Measurements from ENCODE around the gene SH3D19. TPM values are rescaled to one million over a fixed set of nuclear protein-coding genes. Genes with fewer than 3 reads are reported as not detected.
A peak's percentile ranks its signal among the peaks of the same experiment; 100 is the strongest.

The SH3D19 gene
- total RNA-seq, 4 donors from 2014 or later: 54.4 to 148 (median 79.1) TPM

GRCh38 chr4:151314010-151314355, 11.4 kb downstream of the SH3D19 start:
- peaks cover 27% of the 10 kb centered on the region for H3K4me1 ChIP-seq
- H3K27ac ChIP-seq: peak overlapping the region; percentile 7
- no peak overlapping the region for H3K4me3 ChIP-seq
- H3K36me3 ChIP-seq: no peaks in the 10 kb centered on the region
- no peak for DNase-seq (ENCODE audit: low spot score in 2 of 2)
- no peaks in the 10 kb centered on the region for H3K9me3 ChIP-seq
- no peaks in the 10 kb centered on the region for H3K27me3 ChIP-seq
- 72% methylated on average over 1 of the region's 1 CpG for WGBS
- TF ChIP-seq CTCF (IDR thresholded peaks at IDR 0.05): no peak
- no peak for TF ChIP-seq EP300 (IDR thresholded peaks at IDR 0.05)
- TF ChIP-seq POLR2AphosphoS5 (IDR thresholded peaks at IDR 0.05): no peak
- TF ChIP-seq POLR2A (IDR thresholded peaks at IDR 0.05): no peak

- TF ChIP-seq POLR2A (IDR thresholded peaks at IDR 0.05) (no peak), EP300 (IDR thresholded peaks at IDR 0.05) (no peak), POLR2AphosphoS5 (IDR thresholded peaks at IDR 0.05) (no peak), CTCF (IDR thresholded peaks at IDR 0.05) (no peak)
- no peaks in the 10 kb centered on the region for H3K27me3 ChIP-seq
- peaks cover 27% of the 10 kb centered on the region for H3K4me1 ChIP-seq
- no peaks in the 10 kb centered on the region for H3K9me3 ChIP-seq
- no peak overlapping the region for H3K4me3 ChIP-seq
- no peak overlapping the region for H3K27ac ChIP-seq
- 80% methylated on average over 6 of the region's 6 CpGs for WGBS
- DNase-seq (ENCODE audit: low spot score in 2 of 2): no peak
- H3K36me3 ChIP-seq: no peaks in the 10 kb centered on the region
These were observed 11.9 kb downstream of the SH3D19 start for GRCh38 chr4:151313306-151314009.

GRCh38 chr4:151310124-151310728, 15.2 kb downstream of the SH3D19 start:
- 91% methylated on average over 5 of the region's 5 CpGs for WGBS
- no peaks in the 10 kb centered on the region for H3K36me3 ChIP-seq
- TF ChIP-seq POLR2A (IDR thresholded peaks at IDR 0.05) (no peak), EP300 (IDR thresholded peaks at IDR 0.05) (no peak), POLR2AphosphoS5 (IDR thresholded peaks at IDR 0.05) (no peak)
- no peak for DNase-seq (ENCODE audit: low spot score in 2 of 2)
- peaks cover 17% of the 10 kb centered on the region for H3K4me1 ChIP-seq
- H3K4me3 ChIP-seq: no peak overlapping the region
- H3K27ac ChIP-seq: no peak overlapping the region
- no peaks in the 10 kb centered on the region for H3K9me3 ChIP-seq
- no peaks in the 10 kb centered on the region for H3K27me3 ChIP-seq

- H3K4me3 ChIP-seq: no peak overlapping the region
- DNase-seq (ENCODE audit: low spot score in 2 of 2): no peak
- no peaks in the 10 kb centered on the region for H3K9me3 ChIP-seq
- H3K27me3 ChIP-seq: no peaks in the 10 kb centered on the region
- H3K27ac ChIP-seq: no peak overlapping the region
- TF ChIP-seq CTCF (IDR thresholded peaks at IDR 0.05) (no peak), POLR2AphosphoS5 (IDR thresholded peaks at IDR 0.05) (no peak), POLR2A (IDR thresholded peaks at IDR 0.05) (no peak)
- H3K36me3 ChIP-seq: no peaks in the 10 kb centered on the region
- peaks cover 16% of the 10 kb centered on the region for H3K4me1 ChIP-seq
These were observed 20.6 kb downstream of the SH3D19 start for GRCh38 chr4:151304755-151305154.

GRCh38 chr4:151304226-151304625, 21.2 kb downstream of the SH3D19 start:
- H3K36me3 ChIP-seq: no peaks in the 10 kb centered on the region
- H3K9me3 ChIP-seq: no peaks in the 10 kb centered on the region
- no peak overlapping the region for H3K27ac ChIP-seq
- H3K4me3 ChIP-seq: no peak overlapping the region
- no peaks in the 10 kb centered on the region for H3K27me3 ChIP-seq
- no peak for DNase-seq (ENCODE audit: low spot score in 2 of 2)
- TF ChIP-seq CTCF (IDR thresholded peaks at IDR 0.05) (no peak), POLR2AphosphoS5 (IDR thresholded peaks at IDR 0.05) (no peak), EP300 (IDR thresholded peaks at IDR 0.05) (no peak), POLR2A (IDR thresholded peaks at IDR 0.05) (no peak)
- peaks cover 16% of the 10 kb centered on the region for H3K4me1 ChIP-seq
